ENCODE data around the gene TMEM198.

DNA sequence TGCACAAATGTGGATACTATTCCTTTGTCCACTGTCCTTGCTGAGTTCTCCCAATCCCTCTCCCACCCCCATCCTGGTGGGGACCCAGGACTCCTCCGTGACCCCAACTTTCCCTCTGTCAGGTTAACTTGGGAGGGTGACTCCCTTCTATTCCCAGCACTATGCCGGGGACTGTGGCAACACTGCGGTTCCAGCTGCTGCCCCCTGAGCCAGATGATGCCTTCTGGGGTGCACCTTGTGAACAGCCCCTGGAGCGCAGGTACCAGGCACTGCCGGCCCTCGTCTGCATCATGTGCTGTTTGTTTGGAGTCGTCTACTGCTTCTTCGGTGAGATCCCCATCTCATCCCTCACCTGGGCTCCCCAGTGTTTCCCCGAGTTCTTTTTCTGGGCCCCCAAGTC is 739 bp downstream of the TMEM198 start:
- TF ChIP-seq, protein P1, sequence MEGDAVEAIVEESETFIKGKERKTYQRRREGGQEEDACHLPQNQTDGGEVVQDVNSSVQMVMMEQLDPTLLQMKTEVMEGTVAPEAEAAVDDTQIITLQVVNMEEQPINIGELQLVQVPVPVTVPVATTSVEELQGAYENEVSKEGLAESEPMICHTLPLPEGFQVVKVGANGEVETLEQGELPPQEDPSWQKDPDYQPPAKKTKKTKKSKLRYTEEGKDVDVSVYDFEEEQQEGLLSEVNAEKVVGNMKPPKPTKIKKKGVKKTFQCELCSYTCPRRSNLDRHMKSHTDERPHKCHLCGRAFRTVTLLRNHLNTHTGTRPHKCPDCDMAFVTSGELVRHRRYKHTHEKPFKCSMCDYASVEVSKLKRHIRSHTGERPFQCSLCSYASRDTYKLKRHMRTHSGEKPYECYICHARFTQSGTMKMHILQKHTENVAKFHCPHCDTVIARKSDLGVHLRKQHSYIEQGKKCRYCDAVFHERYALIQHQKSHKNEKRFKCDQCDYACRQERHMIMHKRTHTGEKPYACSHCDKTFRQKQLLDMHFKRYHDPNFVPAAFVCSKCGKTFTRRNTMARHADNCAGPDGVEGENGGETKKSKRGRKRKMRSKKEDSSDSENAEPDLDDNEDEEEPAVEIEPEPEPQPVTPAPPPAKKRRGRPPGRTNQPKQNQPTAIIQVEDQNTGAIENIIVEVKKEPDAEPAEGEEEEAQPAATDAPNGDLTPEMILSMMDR (IDR thresholded peaks at IDR 0.05) = no peak
- TF ChIP-seq POLR2A (IDR thresholded peaks at IDR 0.05) = no peak
- TF ChIP-seq POLR2AphosphoS5 (IDR thresholded peaks at IDR 0.05) = no peak
- TF ChIP-seq EP300 (IDR thresholded peaks at IDR 0.05; ENCODE audit: low read depth) = no peak
